Transverse colon (tissue), 4 donors: ENCODE data around the gene PTGR2.

ENCODE experiments used
- CTCF ChIP-seq, 5 experiments: fragments of 200-600 bp in 3 of 5; fragments of 450-650 bp in 2 of 5; sonication (generic) in 3 of 5; IDR thresholded peaks; 1 replicate in 2 of 5; 2 replicates in 3 of 5; pipeline ENCODE4 v1.5.1; 2016 to 2017; ENCODE audit warnings: antibody characterized with exemption in 5 of 5, inconsistent platforms in 3 of 5, mild to moderate bottlenecking in 2 of 5, moderate library complexity in 1 of 5
- POLR2A ChIP-seq: fragments of 450-650 bp; IDR thresholded peaks from one replicate; pipeline ENCODE4 v1.6.1; 2016; ENCODE audit warnings: antibody characterized with exemption, mild to moderate bottlenecking, moderate library complexity
- POLR2AphosphoS5 ChIP-seq, 3 donors: sonication (generic); formaldehyde crosslinking; IDR thresholded peaks; one replicate each; pipeline ENCODE4 v1.6.1; 2016; ENCODE audit warnings: antibody characterized with exemption in 3 of 3

DNA sequence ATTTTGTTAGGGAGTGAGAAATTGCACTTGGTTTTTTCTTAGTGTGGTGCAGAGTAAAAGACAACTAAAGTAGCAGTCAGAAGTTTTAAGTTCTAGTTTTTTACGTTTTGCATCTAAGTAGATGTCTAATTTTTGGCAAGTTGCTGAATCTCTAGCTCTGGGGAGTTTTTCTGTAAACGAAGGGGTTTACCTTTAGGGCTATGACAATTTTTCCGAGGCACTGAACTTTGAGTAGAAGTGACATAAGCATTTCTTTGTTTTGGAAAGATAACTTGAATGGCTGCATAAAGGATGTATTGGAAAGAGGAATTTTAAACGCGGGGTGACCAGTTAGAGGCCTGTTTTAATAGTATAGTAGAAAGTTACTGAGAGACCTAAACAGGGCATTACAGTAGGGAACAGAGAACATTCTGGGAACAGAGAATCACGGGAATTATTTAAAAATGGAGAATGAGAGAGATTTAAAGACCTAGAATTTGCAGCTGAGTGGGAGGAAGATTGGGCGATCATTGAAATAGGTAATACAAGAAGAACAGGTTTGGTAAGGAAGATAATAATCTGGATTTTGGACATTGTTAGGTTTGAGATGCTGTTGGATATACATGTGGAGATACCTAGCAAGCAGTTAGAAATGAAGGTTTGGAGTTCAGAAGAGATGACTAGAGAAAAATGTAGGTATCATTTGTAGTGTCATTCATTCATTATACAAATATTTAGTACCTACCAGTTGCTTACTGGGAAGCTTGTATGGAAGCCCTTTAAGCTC, 36.2 kb downstream of the PTGR2 start:
- TF ChIP-seq CTCF (IDR thresholded peaks at IDR 0.05) = no peak
- TF ChIP-seq POLR2AphosphoS5 (IDR thresholded peaks at IDR 0.05) = no peak
- TF ChIP-seq POLR2A = no peak
